HG03457 (cell line): ENCODE results near the gene MICAL1.

Experiments
- ATAC-seq: cut with Tn5 transposase; IDR thresholded peaks from one replicate; pipeline ENCODE4 v1.9.1; 2021; ENCODE audit warnings: moderate number of reproducible peaks; ENCODE audit not compliant: unreplicated experiment

The MICAL1 gene, protein sequence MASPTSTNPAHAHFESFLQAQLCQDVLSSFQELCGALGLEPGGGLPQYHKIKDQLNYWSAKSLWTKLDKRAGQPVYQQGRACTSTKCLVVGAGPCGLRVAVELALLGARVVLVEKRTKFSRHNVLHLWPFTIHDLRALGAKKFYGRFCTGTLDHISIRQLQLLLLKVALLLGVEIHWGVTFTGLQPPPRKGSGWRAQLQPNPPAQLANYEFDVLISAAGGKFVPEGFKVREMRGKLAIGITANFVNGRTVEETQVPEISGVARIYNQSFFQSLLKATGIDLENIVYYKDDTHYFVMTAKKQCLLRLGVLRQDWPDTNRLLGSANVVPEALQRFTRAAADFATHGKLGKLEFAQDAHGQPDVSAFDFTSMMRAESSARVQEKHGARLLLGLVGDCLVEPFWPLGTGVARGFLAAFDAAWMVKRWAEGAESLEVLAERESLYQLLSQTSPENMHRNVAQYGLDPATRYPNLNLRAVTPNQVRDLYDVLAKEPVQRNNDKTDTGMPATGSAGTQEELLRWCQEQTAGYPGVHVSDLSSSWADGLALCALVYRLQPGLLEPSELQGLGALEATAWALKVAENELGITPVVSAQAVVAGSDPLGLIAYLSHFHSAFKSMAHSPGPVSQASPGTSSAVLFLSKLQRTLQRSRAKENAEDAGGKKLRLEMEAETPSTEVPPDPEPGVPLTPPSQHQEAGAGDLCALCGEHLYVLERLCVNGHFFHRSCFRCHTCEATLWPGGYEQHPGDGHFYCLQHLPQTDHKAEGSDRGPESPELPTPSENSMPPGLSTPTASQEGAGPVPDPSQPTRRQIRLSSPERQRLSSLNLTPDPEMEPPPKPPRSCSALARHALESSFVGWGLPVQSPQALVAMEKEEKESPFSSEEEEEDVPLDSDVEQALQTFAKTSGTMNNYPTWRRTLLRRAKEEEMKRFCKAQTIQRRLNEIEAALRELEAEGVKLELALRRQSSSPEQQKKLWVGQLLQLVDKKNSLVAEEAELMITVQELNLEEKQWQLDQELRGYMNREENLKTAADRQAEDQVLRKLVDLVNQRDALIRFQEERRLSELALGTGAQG

DNA sequence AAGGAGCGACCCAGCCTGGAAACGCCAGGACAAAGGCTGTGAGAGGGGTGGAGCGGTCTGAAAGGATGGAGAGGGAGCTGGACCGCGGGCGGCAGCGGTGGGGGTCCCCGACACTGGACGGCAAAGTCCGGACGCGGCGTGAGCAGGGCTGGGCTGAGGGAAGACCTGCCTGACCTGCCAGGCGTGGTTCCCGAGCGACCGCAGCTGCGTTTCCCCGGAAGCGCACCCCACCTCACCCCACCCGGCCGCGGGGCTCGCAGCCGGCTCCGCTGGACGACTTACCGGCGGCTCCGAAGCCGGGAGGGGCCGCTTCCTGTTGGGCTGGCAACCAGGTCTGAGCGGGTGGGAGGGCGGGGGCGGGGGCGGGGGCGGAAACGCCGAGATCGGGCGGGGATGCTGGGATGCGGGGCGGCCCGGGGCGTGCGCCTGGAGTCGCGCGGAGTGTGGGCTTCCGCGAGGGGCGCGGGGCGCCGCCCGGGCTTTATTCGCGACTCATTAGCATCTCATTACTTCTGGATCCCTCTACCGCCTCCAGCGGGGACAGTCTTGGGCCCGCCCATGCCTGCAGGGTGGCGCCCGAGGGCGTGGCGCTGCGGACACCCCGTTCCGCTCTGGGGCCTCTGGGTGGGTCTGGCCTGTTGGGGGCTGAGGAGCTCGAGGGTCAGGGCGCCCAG is at the start of gene MICAL1:
Gene MICAL1 (minus strand): TSS at position 336 of the 674 bp plus-strand sequence. CDS start 1,576 bp downstream, outside the sequence.
- peak; percentile 41 for ATAC-seq

DNA sequence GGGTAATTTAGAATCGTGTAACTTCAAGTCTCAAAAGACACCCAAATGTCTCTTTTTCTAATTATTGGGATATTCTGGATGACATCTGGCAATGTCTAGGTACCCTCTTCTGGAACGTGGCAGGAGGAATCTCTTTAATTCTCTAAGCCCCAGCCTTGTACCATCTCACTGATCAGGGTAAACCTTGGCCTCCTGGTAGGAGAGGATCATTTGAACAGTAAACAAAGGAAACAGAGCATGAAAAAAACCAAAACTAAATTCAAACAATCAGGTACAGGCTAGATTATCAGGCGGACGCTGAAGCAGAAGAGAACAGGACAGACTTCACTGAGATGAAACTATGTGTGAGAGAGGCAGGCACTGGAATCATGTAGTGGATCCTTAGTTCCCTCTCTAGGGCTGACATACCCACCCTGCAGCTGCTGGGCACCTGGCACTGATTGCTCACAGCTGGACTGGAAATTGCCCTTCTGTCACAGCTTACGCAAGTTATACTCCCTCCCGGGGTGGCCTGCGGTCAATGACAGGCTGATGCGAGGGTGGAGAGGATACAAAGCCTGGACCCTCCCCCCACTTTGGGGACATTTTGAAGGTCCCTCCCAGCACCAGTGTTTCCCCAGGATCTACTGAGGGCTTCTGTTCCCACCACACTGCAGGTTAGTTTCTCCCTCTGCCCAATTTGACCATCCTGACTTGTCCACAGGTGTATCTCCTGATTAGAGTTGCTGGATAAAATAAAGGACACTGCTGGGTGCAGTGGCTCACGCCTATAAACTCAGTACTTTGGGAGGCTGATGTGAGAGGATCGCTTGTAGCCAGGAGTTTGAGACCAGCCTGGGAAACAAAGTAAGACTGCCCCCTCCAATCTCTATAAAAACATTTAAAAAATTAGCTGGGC is 48.0 kb upstream of the MICAL1 start:
- no peak for ATAC-seq

DNA sequence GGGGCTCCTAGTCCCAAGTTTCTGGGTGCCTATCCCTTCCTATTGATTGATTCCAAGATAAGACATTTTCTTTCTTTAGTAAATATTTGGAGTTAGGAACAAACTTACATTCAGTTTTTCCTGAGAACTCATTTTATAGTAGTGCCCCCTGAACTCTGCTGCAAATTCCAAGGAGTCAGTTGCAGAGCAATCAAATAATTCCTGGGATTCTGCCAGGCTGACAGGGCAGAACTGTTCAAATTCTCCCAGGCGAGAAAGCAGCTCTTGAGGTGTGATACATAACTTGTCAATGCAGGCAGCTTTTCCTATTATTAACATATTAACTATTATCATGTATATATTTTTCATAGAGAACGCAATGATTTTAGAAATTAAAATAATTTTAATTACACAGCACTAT is 43.4 kb upstream of the MICAL1 start:
- ATAC-seq = no peak

DNA sequence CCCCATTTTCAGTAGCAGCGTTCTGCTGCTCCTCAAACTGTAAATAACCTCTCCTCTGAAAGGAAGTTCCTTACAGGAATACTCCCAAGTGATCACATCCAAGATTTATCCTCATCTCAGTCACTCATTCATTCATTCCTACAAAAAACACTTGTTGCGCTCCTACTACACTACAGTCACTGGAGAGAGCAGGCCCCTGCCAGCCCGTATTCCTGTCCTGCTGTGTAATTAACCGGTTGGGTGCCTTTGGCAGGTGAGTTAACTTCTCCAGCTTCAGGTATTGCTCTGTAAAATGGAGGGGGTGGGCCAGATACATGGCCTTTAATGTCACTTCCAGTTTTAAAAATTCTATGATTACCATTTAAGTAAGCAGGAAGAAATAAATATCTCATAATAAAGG is 42.5 kb upstream of the MICAL1 start:
- ATAC-seq = no peak

DNA sequence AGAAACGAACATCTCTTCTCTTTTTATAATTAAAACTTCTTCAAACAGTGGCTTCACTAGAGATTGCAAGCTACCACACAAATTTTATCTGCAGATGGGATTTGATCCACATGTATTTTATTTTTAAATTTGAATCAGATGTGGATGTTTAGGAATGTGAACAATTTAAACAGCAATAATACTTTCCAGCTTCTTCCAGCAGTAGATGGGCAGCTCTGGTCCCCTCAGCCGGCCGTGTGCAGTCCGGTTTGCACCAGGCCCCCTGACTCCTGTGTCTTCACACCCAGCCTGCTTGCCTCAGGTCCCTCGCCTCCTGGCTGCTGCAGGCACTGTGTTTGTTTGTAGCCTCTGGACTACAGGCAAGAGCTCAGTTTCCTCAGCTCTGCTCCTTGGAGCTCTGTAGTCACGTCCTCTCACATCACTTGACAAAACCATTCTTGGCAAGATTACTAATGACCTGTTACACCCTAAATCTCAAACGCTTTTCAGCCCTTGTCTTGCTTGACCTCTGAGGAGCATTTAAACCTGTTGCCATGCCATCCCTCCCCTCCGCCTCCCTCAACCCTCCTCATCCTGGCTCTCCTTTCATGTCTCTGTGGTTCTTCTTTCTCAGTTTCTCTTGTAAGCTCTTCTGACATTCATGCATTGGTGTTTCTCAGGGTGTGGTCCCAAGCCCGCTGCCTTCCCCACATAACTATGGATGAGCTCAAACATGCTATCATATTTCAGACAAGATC is 40.6 kb upstream of the MICAL1 start:
- ATAC-seq = no peak

DNA sequence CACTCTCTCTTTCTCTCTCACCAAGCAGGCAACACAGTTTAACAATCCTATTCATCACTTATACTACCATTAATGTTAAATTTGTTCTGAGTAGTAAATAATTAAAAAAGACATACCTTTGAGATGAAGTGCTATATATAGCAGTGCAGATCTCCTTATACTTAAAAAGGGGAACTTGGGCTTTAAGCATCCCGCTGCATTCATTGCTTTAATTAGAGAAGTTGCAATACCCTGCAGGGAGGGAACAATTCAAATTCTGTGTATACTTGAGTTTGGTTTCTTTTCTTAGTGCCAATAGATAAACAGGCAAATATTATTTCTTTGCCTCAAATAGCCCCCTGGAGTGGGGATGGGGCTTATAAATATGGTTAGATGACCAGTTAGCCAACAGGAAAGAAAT is 38.3 kb upstream of the MICAL1 start:
- ATAC-seq = no peak

DNA sequence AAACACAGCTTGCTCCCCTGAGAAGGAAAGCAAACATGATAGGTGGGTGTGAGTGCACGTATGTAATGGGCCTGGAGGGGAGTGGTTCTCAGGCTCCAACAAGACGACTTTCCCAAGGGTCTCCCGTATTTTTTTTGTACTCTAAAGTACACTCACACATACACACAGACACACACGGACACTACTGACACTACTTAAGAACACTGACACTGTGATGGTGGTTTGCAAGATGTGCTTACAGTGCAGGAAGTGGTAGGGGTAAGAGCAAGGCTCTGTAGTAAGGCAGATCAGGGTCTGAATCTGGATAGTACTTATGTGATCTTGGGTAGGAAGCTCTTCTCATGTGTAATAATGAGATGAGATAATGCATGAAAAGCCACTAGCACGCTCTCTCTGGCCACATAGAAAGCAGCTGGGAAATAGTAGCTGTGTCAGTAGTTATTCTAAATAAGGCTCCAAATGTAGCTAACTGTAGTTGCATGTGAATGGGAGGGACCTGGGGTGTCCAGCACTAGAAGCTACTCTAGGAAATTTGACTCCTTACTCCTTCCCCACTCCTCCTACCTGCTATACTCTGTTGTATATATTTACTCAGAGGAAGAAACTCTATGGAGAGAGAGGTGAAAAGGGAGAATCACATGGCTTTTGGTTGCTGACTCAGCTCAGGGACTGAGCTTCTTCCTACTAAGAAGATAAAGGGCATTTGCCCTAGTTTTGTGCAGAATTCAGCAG is 35.8 kb upstream of the MICAL1 start:
- ATAC-seq = no peak

DNA sequence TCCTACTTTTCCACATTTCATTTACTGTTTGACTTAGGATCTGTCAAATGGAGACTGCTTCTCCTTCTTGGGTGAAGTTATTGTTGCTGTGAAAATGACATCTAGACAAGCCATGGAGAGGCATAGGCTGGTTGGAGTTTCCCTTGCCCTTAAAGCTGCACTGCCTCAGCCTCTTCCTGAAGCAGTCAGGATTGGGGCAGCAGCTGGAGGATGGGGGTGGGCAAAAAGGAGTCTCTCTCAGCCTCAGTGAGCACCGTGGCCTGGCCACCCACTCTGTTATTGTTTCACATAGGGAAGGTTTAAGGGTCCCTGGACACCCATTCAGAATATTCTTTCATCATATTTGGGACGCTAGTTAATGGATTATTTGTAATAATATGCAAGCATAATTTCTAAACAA is 35.1 kb upstream of the MICAL1 start:
- no peak for ATAC-seq

DNA sequence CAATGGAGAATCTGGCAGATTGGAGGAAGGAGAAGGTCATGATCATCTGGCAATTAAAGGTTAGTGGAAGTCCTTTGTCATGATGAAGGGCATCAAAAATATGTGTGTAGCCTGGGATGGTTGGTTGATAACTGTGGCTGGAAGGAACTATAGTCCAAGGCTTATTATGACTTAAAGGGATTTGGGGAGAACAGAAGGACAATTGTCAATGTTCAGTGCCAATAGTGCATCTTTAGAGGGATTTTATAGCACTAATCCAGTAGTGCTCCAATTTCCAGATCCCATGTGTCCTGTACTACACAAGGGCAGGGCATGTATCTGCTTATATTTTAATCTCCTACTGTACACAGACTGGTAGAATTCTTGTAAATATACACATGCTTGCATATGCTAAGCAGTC is 32.4 kb upstream of the MICAL1 start:
- ATAC-seq = no peak

DNA sequence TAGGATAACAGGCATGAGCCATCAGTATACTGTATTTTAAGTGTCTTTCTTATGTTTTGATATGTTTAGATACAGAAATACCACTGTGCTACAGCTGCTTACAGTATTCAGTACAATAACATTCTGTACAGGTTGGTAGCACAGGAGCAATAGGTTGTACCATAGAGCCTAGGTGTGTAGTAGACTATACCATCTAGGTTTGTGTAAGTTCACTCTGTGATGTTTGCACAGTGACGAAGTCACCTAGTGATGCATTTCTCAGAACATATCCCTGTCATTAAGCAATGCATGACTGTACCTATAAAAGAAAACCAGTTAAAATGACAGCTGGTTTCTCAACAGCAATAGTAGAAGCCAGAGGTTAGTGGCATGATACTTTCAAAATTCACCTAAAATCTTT is 30.5 kb upstream of the MICAL1 start:
- no peak for ATAC-seq

DNA sequence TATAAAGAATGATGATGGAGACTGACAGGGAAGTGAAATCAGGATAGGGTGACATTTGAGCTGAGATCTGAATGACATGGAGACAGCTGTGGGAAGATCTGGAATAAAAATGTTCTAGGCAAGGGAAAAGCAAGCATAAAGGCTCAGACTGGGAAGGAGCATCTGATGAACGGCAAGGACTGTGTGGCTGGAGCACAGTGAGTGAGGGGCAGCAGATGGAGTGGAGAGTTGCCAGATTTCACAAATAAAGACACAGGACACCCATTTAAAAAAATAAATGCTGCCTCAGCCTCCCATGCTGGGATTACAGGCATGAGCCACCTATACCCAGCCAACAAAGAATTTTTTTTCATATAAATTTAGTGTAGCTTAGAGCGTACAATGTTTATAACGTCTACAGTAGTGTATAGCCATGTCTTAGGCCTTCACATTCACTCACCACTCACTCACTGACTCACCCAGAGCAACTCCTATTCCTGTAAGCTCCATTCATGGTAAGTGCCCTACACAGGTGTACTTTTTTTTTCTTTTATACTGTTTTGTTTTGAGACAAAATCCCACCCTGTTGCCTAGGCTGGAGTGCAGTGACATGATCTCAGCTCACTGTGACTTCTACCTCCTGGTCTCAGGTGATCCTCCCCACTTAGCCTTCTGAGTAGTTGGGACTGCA is 29.8 kb upstream of the MICAL1 start:
- no peak for ATAC-seq

DNA sequence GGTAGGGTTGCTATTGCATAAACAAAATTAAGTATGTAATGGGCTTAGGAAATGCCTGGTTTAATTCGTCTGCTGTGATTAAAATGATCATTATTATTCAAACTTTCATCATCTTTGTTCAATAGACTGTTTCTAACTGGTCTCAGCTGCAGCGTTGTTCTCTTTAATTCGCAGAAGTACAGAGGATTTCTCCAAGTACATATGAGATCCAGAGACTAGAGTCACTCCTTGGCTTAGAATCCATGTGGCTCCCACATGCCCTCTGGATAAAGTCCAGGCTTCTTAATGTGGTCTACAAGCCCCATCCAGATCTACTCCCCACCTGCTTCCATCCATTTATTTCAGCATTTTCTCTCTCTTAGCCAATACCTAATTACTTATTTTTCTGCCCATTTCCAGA is 28.6 kb upstream of the MICAL1 start:
- no peak for ATAC-seq

DNA sequence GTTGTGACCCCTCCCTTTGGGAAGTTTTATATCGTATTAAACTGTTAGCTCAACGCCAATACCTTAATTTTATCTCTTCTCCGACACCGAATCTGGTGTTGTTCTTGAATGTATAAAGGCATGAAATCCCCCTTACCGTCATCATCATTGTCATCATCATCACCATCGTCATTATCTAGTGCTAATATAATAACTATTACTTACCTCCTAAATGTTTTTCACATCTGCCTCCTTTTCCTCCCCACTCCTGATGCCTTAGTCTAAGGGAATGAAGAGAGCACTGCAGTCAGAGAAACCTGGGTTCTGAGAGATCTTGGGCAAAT is 28.1 kb upstream of the MICAL1 start:
- ATAC-seq = no peak

DNA sequence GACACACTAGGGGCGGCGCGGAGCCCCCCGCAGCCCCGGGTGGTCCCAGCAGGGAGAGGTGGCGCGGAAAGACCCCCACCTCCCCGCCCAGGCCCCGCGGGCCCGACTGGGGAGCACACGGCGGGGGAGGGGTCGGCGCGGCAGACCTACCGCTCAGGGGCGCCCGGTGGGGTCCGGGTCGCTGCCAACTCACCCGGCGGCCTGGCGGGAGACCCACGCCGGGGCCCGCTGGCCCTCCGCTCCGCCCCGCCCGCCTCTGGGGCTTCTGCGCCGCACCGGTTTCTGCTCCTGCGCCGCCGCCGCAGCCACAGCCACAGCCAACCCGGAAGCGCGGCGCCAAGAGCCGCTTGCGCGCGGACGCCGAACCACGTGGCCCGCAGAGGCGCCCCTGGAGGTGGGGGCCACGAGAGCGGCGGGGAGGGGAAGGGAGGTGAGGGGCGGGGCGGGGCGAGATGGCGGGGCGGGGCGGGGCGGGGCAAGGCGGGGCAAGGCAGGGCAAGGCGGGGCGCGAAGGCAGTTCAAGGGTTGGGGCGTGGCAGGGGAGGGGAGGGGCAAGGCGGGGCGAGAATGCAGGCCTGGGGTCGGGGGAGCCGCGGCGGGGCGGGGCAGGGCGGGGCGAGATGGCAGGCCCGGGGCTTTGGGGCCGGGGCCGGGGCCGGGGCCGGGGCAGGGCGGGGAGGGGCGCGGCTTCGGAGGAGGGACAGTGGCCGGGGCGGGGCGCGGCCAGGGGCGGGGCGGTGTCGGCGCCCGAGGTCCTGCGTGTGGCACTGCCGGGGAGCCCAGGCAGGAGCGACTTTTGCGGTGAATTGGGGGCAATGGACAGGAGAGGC is 27.5 kb upstream of the MICAL1 start, which contains the start of gene ZBTB24:
Gene ZBTB24 (minus strand): TSS at position 315 of the 830 bp plus-strand sequence. CDS start 1,193 bp downstream, outside the sequence.
- peak; percentile 75 for ATAC-seq

DNA sequence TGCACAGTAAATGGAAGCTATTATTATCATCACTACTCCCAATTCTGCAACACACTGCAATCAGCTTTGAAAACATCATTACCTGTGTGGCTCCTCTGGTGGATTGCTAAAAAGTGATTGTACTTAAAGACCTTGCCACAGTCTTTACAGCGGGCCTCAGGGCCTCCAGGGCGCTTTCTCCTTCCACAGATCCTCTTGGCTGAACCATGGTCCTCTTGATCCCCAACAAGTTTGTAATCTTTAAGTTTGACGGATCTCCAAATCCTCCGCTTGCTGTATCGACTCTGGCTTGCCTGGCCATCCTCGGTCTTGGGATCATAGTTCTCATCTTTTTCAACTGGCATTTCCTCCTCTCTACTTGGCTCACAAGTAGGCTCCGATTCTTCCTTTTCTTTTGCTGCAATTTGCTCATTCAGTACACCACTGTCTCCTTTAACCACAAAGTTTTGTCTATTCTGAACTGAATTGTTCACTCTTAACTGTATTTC is 25.5 kb upstream of the MICAL1 start:
- ATAC-seq = no peak

DNA sequence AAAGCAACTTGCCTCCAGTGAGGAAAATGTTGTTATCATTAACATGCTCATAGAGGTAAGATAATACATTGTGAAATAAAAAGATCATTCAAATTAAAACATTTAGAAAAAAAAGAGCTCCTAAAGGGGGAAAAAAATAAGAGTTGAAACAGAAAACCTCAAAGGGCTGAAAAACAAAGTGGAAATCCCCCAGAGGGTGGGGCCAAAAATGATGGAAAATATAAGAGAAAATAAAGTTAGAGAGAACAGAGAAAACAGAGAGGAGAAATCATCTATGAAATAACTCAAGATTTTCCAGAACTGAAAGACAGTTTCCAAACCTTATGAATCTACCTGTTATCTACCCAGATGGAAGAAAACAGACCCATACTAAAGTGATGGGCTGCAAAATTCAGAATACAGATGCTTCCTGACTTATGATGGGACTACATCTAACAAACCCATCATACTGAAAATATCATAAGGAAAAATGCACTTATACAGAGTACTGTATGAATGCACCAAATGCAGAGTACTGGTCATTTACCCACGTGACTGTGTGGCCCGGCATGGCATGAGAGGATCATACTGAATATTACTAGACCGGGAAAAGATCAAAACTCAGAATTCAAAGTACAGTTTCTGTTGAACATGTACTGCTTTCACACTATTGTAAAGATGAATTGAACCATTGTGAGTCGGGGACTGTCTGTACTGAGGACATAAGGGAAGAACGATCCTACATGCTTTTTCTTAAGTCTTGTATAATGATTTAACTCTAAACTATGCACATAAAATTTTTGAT is 23.5 kb upstream of the MICAL1 start:
- no peak for ATAC-seq
